Mesodermal cell (in vitro differentiated cells): ENCODE results near the gene WNT3.
"Not testable (repeated sequence)": the region's sequence is repeated elsewhere in the genome, so short reads cannot be mapped to it uniquely, and the experiment has no call there.

Experiments
- H3K27ac ChIP-seq: 2 replicates; pipeline ENCODE4 v1.7.0; 2013; ENCODE audit warnings: mild to moderate bottlenecking, low read depth, low read length, moderate library complexity; ENCODE audit not compliant: severe bottlenecking
- H3K36me3 ChIP-seq: 2 replicates; pipeline ENCODE4 v1.7.1; 2013; ENCODE audit warnings: mild to moderate bottlenecking, low read length, moderate library complexity; ENCODE audit not compliant: control insufficient read depth, insufficient read depth
- H3K4me1 ChIP-seq: one replicate; pipeline ENCODE4 v1.7.1; 2013; ENCODE audit warnings: mild to moderate bottlenecking, low read length; ENCODE audit not compliant: insufficient read depth, control insufficient read depth, poor library complexity, severe bottlenecking
- H3K4me3 ChIP-seq: 2 replicates; pipeline ENCODE4 v1.7.0; 2013; ENCODE audit warnings: low read length, control low read depth, mild to moderate bottlenecking; ENCODE audit not compliant: insufficient read depth, poor library complexity, severe bottlenecking; ENCODE audit errors: extremely low read depth
- H3K9me3 ChIP-seq: 2 replicates; pipeline ENCODE4 v1.7.1; 2013; ENCODE audit warnings: mild to moderate bottlenecking, low read length, moderate library complexity; ENCODE audit not compliant: control insufficient read depth
- WGBS, 2 experiments: methylation state at CpG; one replicate each; pipeline ENCODE4 v1.1.5; 2013; ENCODE audit warnings: missing lambda C conversion rate in 2 of 2; ENCODE audit not compliant: insufficient coverage in 2 of 2; 5-methylcytosine and 5-hydroxymethylcytosine counted together

WNT3 gene

DNA sequence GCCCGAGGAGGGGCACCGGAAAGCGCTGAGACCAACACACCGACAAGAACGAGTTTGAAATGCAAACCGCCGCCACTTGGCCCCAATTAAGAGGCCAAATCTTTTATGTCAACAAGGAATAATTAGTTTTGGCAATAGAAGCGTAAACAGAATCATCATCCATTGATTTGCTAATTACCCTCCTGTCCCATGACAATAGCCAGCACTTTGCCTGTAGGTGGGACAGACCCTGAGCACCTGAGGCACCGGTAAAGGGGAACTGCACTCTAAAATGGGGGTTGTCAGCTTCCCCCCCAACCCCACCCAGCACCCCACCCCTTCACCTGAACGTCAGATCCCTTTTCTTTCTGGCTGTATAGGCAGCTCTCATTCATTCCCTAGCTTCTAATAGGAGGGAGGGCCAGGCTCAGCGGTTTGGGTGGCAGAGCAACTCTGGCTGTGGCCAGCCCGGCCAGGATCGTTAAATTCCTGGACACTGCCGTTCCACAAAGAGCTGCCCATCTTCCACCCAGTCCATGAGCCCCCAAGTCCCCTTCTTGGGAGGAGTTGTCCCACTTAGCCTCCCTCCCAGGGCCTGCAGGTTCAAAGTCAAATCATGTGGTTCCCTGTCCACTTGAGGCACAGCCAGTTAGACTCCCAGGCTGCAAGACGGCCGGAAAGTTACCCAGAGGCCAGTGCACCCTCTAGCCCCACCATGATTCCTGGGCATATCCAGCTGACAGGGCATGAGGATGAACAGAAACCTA is 45.8 kb downstream of the WNT3 start:
- Histone ChIP-seq H3K36me3 (peaks cover 18% of the 10 kb centered on the region), H3K27ac (peak overlapping the region; percentile 62), H3K4me1 (peaks cover 18% of the 10 kb centered on the region), H3K9me3 (no peaks in the 10 kb centered on the region), H3K4me3 (peak overlapping the region; percentile 45)
- WGBS, 2 experiments = 11 to 31% methylated on average over 9 to 10 of the region's 16 CpGs

DNA sequence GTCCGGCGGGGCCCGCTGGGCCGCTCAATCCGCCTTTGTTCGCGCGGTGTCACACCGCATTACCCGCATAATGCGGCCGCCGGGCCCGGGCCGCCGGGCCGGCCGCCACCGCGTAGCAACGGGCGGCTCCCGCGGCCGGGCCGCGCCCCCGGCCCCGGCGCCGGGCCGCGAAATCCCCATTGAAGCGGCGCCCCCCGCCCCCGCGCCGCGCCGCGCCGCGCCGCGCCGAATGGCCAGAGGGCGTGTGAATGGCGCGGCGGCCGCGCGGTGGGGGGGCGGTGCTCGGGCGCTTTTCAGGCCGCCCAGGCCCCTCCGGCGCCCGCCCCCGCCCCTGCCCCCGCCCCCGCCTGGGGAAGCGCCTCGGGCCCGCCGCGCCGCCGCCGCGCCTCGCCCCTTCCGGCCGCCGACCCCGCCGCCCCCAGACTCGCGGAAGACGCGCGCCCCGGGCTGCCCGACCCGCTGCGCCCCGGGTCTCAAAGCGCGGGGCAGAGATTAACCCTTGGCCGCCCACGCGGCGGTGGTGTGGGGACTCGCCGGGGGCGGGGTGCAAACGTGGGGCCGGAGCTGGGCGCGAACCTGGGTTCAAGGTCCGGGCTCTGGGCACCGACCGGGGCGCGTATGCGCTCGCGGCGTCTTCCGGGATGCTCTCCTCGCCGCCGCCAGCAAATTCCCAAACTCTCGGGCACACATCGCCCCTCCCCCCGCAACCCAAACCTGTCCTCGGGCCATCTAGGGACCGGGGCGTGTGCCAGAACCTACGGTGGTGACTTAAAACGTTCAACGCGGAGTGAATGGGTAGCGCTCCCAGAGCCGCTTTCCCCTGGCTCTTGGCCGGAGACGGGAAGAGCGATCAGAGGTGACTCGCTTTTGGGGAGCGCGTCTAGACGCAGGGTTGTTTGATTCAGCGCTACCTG is 46.7 kb downstream of the WNT3 start:
- WGBS, 2 experiments = 1% methylated on average over 101 to 112 of the region's 135 CpGs
- H3K36me3 ChIP-seq = peaks cover 18% of the 10 kb centered on the region
- H3K27ac ChIP-seq = peak overlapping the region; percentile 82
- no peaks in the 10 kb centered on the region for H3K9me3 ChIP-seq
- H3K4me1 ChIP-seq = peaks cover 24% of the 10 kb centered on the region
- H3K4me3 ChIP-seq = peak overlapping the region; percentile 46

DNA sequence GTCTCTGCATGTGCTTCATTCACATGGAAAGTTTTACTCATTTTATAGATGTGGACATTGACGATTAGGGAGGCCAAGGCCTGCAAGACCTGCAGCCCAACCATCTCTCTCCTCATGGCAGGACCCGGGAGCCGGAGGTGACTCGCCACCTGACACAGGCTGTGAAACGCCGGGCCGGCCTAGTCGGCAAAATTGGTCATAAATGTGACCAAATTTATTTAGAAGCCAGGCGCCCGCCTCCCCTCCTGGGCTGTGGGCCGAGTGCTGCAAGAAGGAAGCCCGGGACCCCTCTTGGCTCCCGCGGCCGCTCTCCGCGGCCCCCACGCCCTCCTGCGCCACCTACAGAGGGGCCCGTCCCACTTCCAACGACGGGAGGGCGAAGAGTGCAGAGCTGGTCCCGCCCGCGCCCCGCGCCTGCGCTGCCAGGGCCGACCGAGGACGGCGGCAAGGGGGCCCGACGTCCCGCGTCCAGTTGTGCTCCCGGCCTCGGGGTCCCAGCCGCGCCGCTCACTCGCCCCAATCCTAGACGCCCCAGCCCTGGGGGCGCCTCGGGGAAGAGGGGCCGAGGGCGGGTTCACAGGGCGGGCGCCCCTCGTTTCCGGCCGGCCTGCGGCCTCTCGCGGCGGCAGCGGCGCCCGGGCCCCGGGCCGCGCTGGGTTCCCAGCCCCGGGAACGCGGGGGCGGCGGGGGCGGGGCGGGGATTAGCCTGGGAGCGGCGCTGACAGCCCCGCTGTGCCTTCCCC is 47.5 kb downstream of the WNT3 start:
- H3K9me3 ChIP-seq = no peaks in the 10 kb centered on the region
- H3K27ac ChIP-seq = peak overlapping the region; percentile 82
- H3K4me3 ChIP-seq = peak overlapping the region; percentile 46
- H3K36me3 ChIP-seq = peaks cover 17% of the 10 kb centered on the region
- H3K4me1 ChIP-seq = peaks cover 25% of the 10 kb centered on the region
- 7 to 9% methylated on average over 51 to 55 of the region's 73 CpGs for WGBS, 2 experiments

GRCh38 chr17:46770439-46770817 is 48.1 kb downstream of the WNT3 start:
- Histone ChIP-seq H3K4me1 (peaks cover 26% of the 10 kb centered on the region), H3K27ac (peak overlapping the region; percentile 82), H3K36me3 (peaks cover 16% of the 10 kb centered on the region), H3K9me3 (no peaks in the 10 kb centered on the region), H3K4me3 (peak overlapping the region; percentile 46)
- WGBS, 2 experiments = 78 to 85% methylated on average over 8 to 13 of the region's 14 CpGs

DNA sequence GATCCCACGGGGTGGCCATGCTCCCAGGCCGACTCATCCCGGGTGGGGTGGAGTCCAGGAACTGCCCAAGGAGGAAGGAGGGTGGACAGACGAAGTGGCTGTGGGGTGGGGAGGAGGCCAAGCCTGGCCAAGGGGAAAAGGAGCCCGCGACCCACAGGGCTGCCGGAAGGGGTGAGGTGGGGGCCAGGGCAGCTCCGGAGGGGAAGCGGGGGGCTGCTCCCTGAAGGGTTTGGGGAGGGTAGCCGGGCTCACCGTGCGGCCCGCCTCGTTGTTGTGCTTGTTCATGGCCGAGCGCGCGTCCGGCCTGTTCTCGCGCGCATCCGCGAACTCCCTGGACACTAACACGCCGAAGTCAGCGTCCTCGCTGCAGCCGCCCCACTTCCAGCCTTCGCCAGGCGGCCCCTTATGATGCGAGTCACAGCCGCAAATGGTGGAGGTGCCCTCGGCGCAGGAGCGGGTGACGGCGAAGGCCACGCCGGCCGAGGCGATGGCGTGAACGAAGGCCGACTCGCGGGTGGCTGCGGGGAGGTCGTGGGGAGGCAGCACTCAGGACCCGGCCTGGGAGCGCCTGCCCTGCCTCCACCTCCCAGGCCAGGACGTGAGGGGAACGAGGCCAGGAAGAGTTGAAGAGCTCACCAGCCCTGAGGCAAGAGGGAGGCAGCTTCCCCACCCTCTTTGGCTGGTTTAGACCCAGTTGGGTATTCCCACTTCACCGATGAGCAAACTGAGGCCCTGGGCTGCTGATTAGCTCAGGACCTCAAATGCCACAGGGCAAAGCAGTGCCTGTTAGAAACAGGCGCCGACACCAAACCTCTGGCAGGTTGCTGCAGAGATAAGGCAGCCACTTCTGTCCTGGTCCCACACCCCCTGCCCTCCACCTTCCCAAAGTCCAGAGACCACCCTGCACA is 48.7 kb downstream of the WNT3 start:
- Histone ChIP-seq H3K9me3 (no peaks in the 10 kb centered on the region), H3K4me3 (no peak overlapping the region), H3K4me1 (peaks cover 33% of the 10 kb centered on the region), H3K27ac (peak overlapping the region; percentile 82), H3K36me3 (peaks cover 20% of the 10 kb centered on the region)
- WGBS, 2 experiments = 96% methylated on average over 46 to 54 of the region's 56 CpGs

DNA sequence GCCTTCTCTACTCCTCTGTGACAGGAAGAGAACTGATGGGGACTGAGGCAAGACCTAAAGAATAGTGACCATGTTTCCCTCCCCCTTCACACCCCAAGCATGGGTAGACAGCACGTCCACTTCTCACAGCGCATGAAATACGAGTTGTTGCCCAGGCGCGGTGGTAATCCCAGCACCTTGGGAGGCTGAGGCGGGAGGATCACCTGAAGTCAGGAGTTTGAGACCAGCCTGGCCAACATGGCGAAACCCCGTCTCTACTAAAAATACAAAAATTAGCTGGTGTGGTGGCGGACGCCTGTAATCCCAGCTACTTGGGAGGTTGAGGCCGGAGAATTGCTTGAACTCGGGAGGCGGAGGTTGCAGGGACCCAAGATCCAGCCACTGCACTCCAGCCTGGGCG is 49.6 kb downstream of the WNT3 start:
- H3K9me3 ChIP-seq, H3K4me3 ChIP-seq, H3K27ac ChIP-seq: not testable (repeated sequence)
- H3K4me1 ChIP-seq = peaks cover 42% of the 10 kb centered on the region
- H3K36me3 ChIP-seq = peaks cover 24% of the 10 kb centered on the region
- 89 to 95% methylated on average over 12 to 13 of the region's 14 CpGs for WGBS, 2 experiments

DNA sequence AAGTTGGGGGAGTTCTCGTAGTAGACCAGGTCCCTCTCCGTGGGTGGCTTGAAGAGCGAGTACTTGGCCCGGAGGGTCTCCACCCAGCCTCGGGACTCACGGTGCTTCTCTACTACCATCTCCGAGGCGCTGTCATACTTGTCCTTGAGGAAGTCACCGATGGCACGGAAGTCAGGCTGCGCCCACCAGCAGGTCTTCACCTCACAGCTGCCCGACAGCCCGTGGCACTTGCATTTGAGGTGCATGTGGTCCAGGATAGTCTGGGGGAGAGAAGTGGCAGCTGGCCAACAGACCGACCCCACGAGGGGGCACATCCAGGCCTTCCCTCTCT is 50.0 kb downstream of the WNT3 start:
- peaks cover 46% of the 10 kb centered on the region for H3K4me1 ChIP-seq
- no peaks in the 10 kb centered on the region for H3K9me3 ChIP-seq
- no peak overlapping the region for H3K27ac ChIP-seq
- H3K4me3 ChIP-seq = no peak overlapping the region
- 95 to 98% methylated on average over 13 to 14 of the region's 15 CpGs for WGBS, 2 experiments
- H3K36me3 ChIP-seq = peaks cover 25% of the 10 kb centered on the region

- Histone ChIP-seq H3K27ac (no peak overlapping the region), H3K4me3 (no peak overlapping the region), H3K4me1 (peaks cover 50% of the 10 kb centered on the region), H3K36me3 (peaks cover 38% of the 10 kb centered on the region), H3K9me3 (no peaks in the 10 kb centered on the region)
- whole genome bisulfite sequencing, 2 experiments = 94 to 97% methylated on average over 17 of the region's 21 CpGs
Measured at GRCh38 chr17:46766493-46767491, 51.7 kb downstream of the WNT3 start.

DNA sequence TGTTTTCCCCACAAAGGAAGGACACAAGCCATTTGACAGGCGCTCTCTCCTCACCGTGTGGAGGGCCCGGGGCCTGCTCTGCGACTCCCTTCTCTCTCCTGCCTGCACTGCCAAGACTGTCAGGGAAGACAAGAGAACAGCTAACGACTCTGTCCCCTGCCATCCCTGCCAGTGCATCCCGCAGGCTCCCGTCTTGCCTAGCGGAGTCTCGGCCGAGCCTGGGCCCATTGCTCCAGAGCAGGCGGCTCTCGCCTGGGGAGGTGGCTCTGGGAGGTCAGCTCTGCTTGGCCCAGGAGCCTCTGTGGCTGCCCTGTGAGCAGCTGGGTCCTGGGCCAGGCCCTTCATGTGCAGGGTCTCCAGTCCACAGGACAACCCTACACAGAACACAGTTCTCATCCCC is 53.0 kb downstream of the WNT3 start:
- WGBS, 2 experiments = 89 to 92% methylated on average over 10 to 12 of the region's 12 CpGs
- H3K4me3 ChIP-seq = no peak overlapping the region
- H3K27ac ChIP-seq = peak overlapping the region; percentile 6
- H3K9me3 ChIP-seq = no peaks in the 10 kb centered on the region
- peaks cover 50% of the 10 kb centered on the region for H3K36me3 ChIP-seq
- peaks cover 47% of the 10 kb centered on the region for H3K4me1 ChIP-seq
